GM21447 (cell line): ENCODE measurements around the gene CPT1A.

Source experiments
- ATAC-seq: cut with Tn5 transposase; IDR thresholded peaks from one replicate; pipeline ENCODE4 v1.9.1; 2021; ENCODE audit not compliant: unreplicated experiment

The CPT1A gene

GRCh38 chr11:68804786-68805185 is 36.9 kb downstream of the CPT1A start:
- no peak for ATAC-seq

DNA sequence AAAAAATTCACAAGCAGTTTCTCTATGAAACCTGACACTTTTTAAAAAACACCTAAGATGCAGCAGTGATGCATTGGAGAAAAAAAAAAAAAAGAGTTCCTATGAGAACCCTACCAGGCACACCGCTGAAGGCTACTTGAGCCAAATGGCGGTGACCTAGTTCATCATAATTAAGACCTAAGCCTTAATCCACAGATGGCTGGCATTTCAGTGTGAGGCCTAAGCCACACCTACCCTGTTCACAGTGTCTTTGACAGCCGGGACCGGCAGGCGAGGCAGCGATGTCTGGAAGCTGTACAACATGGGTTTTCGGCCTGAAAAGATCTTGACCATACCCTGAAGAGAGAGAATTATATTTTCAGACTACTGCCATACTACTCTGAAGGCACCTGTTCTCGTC is 38.0 kb downstream of the CPT1A start:
- ATAC-seq, result no peak

DNA sequence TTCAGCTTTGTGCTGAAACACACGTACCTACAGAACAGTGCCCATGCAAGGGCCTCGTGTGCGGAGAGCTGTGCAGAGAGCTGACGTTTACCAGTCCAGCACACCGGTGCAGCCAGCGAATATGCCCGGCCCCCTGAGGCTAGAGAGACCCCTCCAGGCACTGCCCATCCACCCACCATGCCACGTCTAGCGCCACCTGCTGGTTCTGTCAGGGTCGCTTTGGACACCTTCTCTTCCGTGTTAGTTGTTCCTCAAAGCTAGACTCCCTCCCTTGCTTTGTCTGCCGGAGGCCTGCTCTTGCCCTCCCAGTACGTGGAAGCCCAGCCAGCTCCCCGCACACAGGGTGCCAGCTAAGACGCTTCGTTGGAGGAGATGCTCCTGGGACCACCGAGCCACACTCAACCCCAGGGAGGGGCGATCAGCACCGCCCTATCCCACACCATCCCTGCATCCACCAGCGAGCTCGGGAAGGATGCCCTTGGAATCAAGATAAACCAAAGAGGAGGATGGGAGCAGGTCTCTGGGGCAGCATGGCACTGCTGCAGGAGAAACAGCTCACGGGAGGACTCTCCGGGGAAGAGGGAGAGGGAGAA is 43.4 kb downstream of the CPT1A start:
- no peak for ATAC-seq

DNA sequence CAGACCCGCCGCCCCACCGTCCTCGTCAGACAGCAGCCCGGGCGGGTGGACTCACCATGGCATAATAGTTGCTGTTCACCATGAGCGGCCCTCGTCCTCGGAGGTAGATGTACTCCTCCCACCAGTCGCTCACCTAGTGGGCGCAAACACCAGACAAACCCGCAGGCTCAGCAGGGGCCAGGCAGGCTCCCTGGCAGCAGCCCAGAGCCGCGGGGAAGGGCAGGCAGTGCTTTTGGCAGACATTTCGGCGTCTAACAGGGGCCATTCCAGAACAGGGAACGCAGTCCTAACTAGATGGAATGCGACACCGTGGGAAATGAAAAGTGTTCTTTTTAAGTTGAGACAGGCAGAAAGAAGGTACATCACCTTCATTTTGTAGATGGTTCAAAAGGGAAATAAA is 44.9 kb downstream of the CPT1A start:
- no peak for ATAC-seq

- no peak for ATAC-seq
Observed at GRCh38 chr11:68792400-68792966, 49.2 kb downstream of the CPT1A start.

GRCh38 chr11:68784653-68785052 is 57.1 kb downstream of the CPT1A start:
- no peak for ATAC-seq

DNA sequence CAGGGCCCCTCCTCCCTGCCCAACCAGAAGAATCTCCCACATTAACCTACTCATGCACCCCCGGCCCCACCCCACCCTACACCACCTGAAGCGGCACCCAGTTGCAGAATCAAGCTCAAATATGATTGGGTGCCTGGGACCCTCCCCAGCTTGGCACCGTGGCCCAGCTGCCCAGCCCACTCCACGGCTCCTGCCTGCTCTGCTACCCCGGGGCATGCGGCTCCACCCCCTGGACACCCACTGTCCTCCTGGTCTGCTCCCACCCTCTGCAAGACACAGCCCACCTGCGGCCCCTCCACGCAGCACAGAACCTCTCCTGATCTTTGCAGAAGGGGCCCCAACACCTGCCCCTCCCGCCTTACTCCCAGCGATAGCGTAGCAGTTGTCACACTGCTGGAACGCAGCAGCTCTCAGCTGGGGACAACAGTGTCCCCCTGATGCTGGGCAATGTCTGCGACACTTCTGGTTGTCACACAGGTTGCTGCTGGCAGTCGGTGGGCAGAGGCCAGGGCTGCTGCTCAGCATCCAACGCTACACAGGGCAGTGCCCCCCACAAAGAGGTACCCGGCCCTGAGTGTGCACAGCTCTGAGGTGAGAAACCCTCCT is 58.4 kb downstream of the CPT1A start:
- no peak for ATAC-seq

DNA sequence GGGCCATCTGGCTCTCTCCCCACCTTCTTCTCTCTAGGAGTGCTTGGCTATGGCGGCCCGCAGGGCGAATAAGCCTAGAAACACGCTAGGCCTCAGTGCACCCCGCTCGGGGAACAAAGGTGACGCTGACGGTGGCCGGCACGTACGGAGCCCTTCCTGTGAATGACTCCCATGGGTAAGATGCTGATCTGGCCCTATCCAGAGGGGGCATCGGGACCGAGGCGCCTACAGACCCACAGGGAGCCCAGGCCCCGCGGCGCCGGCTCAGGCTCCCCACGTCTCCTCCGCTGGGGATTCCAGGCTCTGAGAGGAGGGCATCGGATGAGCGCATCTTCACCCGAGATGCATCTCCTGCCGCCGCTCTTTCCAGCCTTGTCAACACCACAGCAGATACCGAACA is 59.0 kb downstream of the CPT1A start:
- no peak for ATAC-seq

GRCh38 chr11:68780829-68781228 is 60.9 kb downstream of the CPT1A start:
- ATAC-seq, result no peak

DNA sequence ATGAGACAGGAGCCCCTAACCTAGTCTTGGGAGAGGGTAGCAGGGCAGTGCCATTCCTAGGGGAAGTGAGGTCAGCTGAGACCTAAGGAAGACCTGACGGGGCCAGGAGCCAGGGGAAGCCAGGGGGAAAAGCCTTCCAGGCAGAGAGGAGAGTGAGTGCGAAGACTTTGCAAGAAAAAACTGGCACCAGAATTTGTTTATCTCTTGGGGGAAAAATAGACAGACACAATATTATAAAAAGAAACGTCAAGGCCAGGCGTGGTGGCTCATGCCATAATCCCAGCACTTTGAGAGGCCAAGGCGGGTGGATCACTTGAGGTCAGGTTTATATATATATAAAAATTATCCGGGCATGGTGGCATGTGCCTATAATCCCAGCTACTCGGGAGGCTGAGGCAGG is 63.5 kb downstream of the CPT1A start:
- ATAC-seq, result no peak

- no peak for ATAC-seq
Observed at GRCh38 chr11:68776442-68777235, 65.1 kb downstream of the CPT1A start.

DNA sequence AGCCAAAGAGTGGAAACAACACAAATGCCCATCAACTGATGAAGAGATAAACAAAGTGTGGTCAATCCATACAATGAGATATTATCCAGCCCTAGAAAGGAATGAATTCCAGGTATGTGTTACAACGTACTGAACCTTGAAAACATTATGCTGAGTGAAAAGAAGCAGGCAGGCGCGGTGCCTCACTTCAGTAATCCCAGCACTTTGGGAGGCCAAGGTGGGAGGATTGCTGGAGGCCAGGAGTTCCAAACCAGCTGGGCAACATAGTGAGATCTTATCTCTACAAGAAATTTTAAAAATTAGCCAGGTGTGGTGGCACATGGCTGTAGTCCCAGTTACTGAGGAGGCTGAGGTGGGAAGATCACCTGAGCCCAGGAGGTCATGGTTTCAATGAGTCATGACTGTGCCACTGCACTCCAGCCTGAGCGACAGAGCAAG is 65.7 kb downstream of the CPT1A start:
- no peak for ATAC-seq

GRCh38 chr11:68774194-68774585 is 67.5 kb downstream of the CPT1A start:
- ATAC-seq, result no peak

- ATAC-seq, result no peak
Observed at GRCh38 chr11:68773521-68774193, 68.1 kb downstream of the CPT1A start.

DNA sequence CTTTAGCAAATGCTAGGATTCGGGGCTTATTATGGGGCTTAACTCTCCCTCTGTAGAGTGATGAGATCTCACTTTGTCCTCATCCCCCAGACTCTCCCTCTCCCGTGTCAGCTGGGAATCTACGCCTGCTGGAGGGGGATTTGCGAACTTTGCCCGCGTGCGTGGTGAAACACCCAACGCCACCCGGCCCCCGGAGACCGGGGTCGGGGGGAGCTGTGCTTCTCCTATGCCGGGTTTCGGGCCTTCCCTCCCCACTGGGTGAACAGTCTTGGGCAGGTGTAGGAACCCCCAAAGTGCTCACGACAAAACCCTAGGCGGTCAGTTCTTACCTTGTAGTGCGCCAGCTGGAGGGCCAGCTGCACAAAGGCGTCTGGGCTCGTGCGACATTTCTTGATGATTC is 68.8 kb downstream of the CPT1A start:
- no peak for ATAC-seq

DNA sequence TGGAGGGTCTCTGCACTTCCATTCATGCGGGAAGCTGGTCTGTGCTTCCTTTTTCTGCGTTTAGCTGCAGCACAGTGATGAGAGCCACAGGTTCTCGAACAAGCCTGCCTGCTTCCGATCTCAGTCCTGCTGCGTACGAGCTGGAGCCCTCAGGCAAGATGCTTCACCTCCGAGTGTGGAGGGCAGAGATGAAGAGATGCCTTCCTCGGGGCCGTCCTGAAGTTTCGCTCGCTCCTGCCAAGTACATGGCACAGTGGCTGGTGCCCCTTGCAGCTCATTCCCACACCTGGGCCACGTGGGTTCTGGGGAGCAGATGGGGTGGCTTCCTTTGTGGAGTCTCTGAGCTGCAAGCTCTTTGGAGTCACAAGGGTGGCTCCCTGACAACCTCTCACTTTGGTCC is 70.9 kb downstream of the CPT1A start:
- ATAC-seq, result no peak

DNA sequence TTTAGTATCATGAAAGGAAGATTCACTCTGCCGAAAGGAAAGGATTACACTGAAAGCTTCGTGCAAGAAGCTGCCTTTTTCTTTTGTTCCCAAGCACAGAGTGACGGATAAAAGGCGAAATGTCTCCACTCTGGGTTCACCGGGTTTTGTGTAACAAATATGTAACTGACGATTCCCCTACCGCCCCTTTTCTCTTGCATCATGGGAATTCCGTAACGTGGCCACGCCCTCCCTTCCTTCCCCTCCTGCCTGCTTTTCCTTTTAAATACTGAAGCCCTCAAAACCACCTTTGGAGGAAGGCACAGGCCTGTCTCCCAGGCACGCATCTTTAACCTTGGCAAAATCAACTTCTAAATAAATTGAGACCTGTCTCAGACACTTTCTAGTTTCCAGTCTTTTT is 74.0 kb downstream of the CPT1A start:
- no peak for ATAC-seq

DNA sequence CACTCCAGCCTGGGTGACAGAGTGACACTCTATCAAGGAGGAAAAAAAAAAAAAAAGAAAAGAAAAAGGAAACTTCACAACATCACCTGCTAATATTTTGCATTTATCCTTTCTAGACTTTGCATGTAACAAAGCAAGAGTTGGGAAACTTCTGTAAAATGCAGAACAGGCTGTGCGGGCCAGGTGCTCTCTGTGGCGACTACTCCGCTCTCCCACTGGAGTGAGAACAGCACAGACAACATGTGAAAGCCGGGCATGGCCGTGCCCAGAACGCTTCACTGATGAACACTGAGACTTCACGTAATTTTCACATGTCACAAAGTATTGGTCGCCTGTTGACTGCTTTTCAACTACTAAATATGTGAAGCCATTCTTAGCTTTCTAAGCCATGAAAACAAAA is 74.9 kb downstream of the CPT1A start:
- ATAC-seq, result no peak

DNA sequence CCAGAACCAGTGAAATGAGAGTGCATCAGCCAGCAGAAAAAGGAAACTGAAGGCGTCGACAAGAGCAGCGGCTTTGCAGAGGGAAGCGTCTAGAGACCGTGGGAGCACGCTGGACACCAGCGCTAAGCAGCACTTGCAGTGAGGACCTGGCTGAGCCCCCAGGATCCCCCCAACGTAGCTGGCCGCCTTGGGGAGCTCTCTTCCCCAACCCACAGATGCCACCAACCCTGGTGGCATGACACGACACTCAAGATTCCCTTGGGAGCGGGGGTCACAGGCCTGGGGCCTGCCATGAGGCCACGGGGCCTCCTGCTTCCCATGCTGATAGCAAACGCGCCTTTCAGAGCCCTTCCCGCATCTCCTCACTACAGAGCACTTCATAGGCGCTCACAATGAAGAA is 77.0 kb downstream of the CPT1A start:
- ATAC-seq, result no peak

DNA sequence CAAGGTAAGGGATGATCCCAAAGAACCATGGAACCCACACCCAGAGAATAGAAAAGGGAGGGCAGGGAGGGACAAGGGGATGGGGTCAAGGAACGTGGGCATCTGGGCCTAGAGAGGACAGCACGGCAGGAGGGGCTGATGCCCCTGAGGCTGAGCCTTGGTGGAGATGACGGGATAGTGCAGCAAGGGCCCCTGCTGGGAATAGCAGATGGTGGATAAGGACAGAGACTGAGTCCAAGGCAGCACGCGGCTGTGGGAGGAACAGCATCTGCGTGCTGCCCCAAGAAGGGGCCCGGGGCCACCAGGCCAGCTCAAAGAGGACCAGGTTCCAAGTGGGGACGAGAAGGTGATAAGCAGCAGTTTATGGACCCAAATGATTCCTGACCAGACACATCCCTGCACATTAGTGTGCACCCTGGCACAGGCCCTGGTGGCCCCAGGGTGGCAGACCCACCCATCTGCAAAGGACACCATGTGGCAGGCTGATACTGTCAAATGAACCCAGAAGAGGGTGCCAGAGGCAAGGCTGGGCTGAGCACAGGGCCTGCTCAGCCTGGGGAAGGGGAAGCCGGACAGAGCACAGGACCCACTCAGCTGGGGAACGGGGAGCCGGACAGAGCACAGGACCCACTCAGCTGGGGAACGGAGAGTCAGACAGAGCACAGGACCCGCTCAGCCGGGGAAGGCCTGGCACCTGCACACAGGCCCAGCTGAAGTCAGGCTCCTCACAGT is 77.6 kb downstream of the CPT1A start:
- ATAC-seq, result no peak

DNA sequence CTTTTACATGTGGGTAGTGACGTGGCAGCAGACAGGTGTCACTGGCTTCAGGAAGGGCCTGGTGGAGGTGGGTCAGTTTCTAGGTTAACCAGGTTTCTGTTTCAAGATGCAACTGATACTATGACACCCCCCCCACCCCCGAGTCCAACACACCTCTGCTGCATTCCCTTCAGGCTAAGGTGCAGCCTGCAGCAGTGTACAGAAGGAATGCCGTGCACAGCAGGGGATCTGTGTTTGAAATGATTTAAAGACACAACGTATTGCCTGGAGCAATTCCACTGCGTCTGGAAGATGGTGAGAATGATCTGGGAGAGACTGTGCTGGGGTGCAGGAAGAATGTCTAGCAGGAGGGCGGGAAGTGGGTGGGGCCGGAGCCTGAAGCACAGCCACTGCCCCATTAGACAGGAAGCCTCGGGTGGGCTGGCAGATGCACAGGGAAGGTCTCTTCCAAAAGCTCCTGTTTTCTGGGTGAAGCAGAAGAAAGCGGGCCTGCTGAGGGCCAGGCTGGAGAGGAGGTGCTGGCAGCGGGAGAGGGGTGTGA is 78.5 kb downstream of the CPT1A start:
- no peak for ATAC-seq
